Subcutaneous abdominal adipose tissue (tissue), 5 donors: ENCODE data around the gene IDS.

Experiments used
- H3K27ac ChIP-seq: one replicate; pipeline ENCODE4 v1.7.0; 2013; ENCODE audit warnings: low read depth, mild to moderate bottlenecking, inconsistent platforms, low read length, moderate library complexity
- H3K27me3 ChIP-seq, 5 donors: one replicate each; pipeline ENCODE4 v1.7.0; 2013; ENCODE audit warnings: low read length in 5 of 5, inconsistent platforms in 1 of 5; ENCODE audit not compliant: control insufficient read depth in 5 of 5, insufficient read depth in 4 of 5
- H3K36me3 ChIP-seq, 5 donors: one replicate each; pipeline ENCODE4 v1.7.0; 2013; ENCODE audit warnings: low read length in 5 of 5; ENCODE audit not compliant: control insufficient read depth in 5 of 5, insufficient read depth in 5 of 5
- H3K4me1 ChIP-seq, 5 donors: one replicate each; pipeline ENCODE4 v1.7.0; 2013; ENCODE audit warnings: low read length in 5 of 5, mild to moderate bottlenecking in 3 of 5, moderate library complexity in 1 of 5; ENCODE audit not compliant: control insufficient read depth in 5 of 5, insufficient read depth in 5 of 5
- H3K4me3 ChIP-seq, 5 donors: one replicate each; pipeline ENCODE4 v1.7.0; 2013; ENCODE audit warnings: low read length in 5 of 5, low read depth in 1 of 5
- H3K9ac ChIP-seq, 5 donors: one replicate each; pipeline ENCODE4 v1.7.0; 2013; ENCODE audit warnings: low read length in 5 of 5, mild to moderate bottlenecking in 4 of 5, moderate library complexity in 3 of 5
- H3K9me3 ChIP-seq, 5 donors: one replicate each; pipeline ENCODE4 v1.7.0; 2013; ENCODE audit warnings: low read length in 5 of 5; ENCODE audit not compliant: control insufficient read depth in 5 of 5
- donor health status: healthy.
- donor health status: healthy.
- donor health status: healthy.
- donor health status: healthy.
- donor health status: healthy.

IDS gene

DNA sequence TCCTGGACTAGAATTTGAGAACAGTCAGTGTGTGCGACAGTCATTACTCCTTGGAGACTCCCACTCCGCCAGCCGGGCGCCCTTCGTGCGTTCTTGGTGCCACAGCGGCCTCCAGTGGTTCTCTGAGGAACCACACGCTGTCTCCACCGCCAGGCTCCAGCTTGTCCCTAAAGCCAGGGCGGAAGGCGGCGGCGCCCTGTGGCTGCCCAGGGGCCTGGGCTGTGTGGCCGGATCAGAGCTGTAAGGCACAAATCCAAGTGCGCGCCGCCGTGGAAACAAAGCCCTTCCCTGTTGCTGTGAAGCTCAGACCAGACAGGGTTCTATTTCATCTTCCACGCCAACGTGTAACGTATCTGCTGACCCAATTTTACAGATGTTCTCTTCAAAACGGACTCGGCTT lies 34.2 kb downstream of the IDS start:
- H3K27me3 ChIP-seq = peaks cover 0 to 7% (median 5%) of the 10 kb centered on the region in 5 donors
- H3K4me3 ChIP-seq = peak overlapping the region in 1 of 5 donors; percentile 4
- peaks cover 0 to 6% (median 4%) of the 10 kb centered on the region in 5 donors for H3K4me1 ChIP-seq
- H3K9ac ChIP-seq = no peak overlapping the region
- H3K9me3 ChIP-seq = no peaks in the 10 kb centered on the region
- H3K27ac ChIP-seq = no peak overlapping the region
- no peaks in the 10 kb centered on the region for H3K36me3 ChIP-seq

- Histone ChIP-seq H3K9ac (no peak overlapping the region), H3K9me3 (no peaks in the 10 kb centered on the region), H3K36me3 (no peaks in the 10 kb centered on the region), H3K4me3 (no peak overlapping the region), H3K27me3 (peaks cover 0 to 7% (median 5%) of the 10 kb centered on the region in 5 donors), H3K27ac (no peak overlapping the region), H3K4me1 (peaks cover 0 to 6% (median 4%) of the 10 kb centered on the region in 5 donors)
Observed at GRCh38 chrX:149469406-149469805, 35.7 kb downstream of the IDS start.

DNA sequence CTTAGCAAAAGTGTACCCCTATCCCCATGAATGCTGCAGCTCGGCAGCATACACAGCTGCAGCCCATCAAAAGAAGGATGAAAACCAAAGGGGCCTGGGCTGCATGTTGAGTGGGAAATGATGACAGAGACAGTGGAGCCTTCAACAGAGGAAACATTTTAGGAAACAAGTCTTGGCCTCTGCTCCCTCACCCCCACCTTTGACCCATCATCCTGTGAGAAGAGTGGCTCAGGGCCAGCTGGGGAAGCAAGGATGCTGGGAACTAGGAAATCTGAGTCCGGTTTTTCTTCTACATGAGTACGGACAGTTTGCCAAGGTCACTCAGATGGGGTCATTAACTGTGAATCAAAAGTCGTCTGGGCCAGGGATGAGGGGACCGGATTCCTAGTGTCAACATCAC lies 37.2 kb downstream of the IDS start:
- Histone ChIP-seq H3K36me3 (no peaks in the 10 kb centered on the region), H3K9me3 (peaks cover 0 to 2% (median 0%) of the 10 kb centered on the region in 5 donors), H3K4me1 (peaks cover 0 to 6% (median 4%) of the 10 kb centered on the region in 5 donors), H3K9ac (no peak overlapping the region), H3K27ac (no peak overlapping the region), H3K27me3 (peaks cover 0 to 6% (median 4%) of the 10 kb centered on the region in 5 donors), H3K4me3 (no peak overlapping the region)

DNA sequence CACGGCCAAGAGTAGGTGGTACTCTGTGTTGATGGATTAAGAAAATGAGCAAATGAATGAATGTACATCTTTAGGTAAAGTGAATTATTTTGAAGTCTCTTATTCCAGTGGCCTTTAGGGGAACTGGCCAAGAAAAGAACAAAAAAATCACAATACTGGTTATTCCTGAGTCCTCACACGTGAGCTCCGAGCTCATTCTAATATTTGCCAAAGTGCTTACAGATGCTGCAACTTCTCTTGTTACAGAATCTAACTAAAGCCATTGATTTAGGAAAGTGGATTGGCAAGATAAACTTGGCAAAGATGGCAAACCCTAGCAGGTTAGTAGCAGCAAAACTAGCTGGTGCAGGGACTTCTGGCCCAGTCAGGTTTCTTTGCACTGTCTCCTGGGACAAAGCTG lies 37.6 kb downstream of the IDS start:
- H3K9me3 ChIP-seq = peaks cover 0 to 2% (median 0%) of the 10 kb centered on the region in 5 donors
- H3K27me3 ChIP-seq = peaks cover 0 to 6% (median 4%) of the 10 kb centered on the region in 5 donors
- H3K9ac ChIP-seq = no peak overlapping the region
- H3K4me3 ChIP-seq = no peak overlapping the region
- H3K4me1 ChIP-seq = peaks cover 0 to 6% (median 4%) of the 10 kb centered on the region in 5 donors
- no peaks in the 10 kb centered on the region for H3K36me3 ChIP-seq
- H3K27ac ChIP-seq = no peak overlapping the region

DNA sequence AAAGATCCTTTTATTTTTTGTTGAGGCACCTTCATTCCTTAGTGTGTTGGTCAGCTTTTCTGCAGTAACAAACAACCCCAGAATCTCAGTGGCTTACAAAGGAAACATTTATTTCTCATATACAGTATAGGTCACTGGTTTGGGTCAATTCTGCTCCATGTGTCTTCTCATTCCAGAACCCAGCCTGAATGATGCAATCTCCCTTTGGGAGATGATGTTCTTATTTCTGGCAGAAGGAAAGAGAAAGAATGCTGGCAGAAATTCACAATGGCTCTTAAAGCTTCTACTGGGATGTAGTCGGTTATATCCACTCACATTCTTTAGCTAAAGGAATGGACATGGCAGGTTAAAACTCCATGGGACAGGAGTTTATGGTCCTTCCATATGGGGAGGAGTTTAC lies 42.3 kb downstream of the IDS start:
- Histone ChIP-seq H3K9me3 (peaks cover 0 to 2% (median 0%) of the 10 kb centered on the region in 5 donors), H3K4me1 (no peaks in the 10 kb centered on the region), H3K4me3 (no peak overlapping the region), H3K27me3 (peaks cover 0 to 3% (median 0%) of the 10 kb centered on the region in 5 donors), H3K36me3 (no peaks in the 10 kb centered on the region), H3K27ac (no peak overlapping the region), H3K9ac (no peak overlapping the region)

GRCh38 chrX:149461746-149462145 lies 43.4 kb downstream of the IDS start:
- H3K27me3 ChIP-seq = peaks cover 0 to 3% (median 0%) of the 10 kb centered on the region in 5 donors
- H3K9me3 ChIP-seq = peaks cover 0 to 2% (median 0%) of the 10 kb centered on the region in 5 donors
- H3K4me3 ChIP-seq = no peak overlapping the region
- no peak overlapping the region for H3K9ac ChIP-seq
- H3K4me1 ChIP-seq = no peaks in the 10 kb centered on the region
- H3K27ac ChIP-seq = no peak overlapping the region
- no peaks in the 10 kb centered on the region for H3K36me3 ChIP-seq

DNA sequence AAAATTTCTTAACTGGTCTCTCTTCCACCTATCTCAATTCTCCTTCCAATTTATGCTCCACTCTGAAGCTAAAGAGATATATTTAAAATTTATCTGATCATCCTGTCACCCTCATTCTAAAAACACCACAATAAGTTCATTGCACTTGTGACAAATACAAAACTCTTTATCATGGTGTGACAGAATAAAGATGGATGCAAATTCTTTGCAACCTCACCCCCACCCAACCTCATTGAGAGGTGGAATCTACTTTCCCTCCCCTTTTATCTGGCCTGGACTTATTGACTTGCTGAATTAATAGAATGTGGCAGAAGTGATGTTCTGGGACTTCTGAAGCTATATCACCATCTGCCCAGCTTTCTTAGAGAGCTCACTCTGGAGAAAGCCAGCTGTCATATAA lies 46.5 kb downstream of the IDS start:
- Histone ChIP-seq H3K9ac (no peak overlapping the region), H3K4me1 (no peaks in the 10 kb centered on the region), H3K4me3 (no peak overlapping the region), H3K36me3 (no peaks in the 10 kb centered on the region), H3K27ac (no peak overlapping the region), H3K27me3 (peaks cover 0 to 3% (median 0%) of the 10 kb centered on the region in 5 donors), H3K9me3 (no peaks in the 10 kb centered on the region)

DNA sequence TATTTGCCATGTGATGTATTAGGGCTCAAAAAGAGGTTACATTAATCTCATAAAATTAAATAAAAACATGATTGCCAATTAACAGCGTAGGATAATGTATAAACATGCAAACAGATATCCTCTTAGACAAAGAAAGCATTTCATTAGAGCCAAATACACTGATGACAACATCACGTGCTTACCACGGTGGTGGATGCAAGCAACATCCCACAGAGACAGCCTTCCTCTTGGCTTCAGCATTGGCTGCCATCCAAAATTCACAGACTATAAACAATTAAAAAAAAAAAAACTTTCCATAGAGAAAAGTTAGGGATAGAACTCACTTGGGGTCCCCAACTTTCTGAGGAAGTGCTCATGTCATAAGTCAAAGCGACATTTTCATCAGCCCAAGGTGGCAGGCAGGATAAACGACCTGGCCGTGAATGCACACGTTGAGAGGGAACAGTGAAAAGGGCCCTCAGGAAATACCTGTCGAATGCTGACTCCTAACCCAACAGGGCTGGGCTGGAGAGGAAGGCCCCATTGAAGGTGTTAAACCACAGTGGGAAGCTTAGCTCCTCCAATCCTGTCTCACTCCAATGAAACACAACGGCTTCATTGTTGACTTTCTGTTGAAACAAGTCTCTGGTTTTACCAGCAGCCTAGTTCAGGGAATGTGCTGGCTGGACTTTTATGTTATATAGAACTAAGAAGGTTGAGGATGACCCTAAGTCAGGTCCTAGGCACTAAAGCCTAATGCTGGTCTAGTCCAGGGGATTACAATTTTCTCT lies 48.4 kb downstream of the IDS start:
- Histone ChIP-seq H3K27ac (no peak overlapping the region), H3K4me3 (no peak overlapping the region), H3K9me3 (no peaks in the 10 kb centered on the region), H3K27me3 (peaks cover 0 to 3% (median 0%) of the 10 kb centered on the region in 5 donors), H3K36me3 (no peaks in the 10 kb centered on the region), H3K9ac (no peak overlapping the region), H3K4me1 (no peaks in the 10 kb centered on the region)

GRCh38 chrX:149455934-149456333 lies 49.2 kb downstream of the IDS start:
- Histone ChIP-seq H3K27ac (no peak overlapping the region), H3K4me1 (no peaks in the 10 kb centered on the region), H3K9me3 (no peaks in the 10 kb centered on the region), H3K36me3 (no peaks in the 10 kb centered on the region), H3K9ac (no peak overlapping the region), H3K27me3 (peaks cover 0 to 3% (median 0%) of the 10 kb centered on the region in 5 donors), H3K4me3 (no peak overlapping the region)

DNA sequence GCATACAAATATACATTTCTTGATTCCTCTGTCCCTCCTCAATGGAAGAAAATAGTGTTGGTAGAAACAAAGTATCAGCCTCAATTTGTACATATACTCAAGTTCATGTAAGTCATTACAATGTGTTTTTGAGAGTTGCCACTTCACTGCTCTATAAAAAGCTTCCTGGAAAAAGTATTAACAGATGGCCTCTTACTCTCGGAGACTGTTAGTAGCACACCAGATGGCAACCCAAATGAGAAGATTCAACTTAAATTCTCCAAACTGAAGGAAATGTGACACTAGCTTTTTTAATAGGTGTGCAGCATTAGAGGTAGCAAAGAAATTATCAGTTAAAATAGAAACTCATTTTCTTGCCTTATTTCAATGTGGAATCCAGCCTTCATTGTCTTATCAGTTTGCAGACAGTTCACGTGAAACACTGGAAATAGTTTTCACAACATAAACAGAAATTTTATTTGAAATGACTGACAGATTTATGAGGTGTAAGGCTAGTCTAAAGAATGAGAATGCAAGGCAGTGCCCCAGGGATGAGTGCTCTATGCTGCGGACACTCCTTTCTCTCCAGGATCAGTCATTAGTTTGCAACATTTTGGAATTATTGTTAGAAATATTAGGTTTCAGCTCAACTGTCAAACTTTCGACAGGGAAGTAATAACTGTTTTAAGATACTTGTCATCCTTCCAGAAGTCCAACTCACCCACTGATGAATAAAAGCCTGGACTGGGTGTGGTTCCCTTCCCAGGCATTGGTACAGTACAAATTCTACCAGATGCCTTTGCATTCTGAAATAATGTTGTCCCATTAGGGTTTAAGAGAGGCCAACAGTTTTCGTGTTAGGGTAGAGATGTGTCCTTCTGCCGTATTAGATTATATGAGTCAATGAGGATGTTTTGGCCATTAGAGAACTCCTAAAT lies 50.9 kb downstream of the IDS start:
- no peak overlapping the region for H3K9ac ChIP-seq
- no peak overlapping the region for H3K4me3 ChIP-seq
- no peaks in the 10 kb centered on the region for H3K4me1 ChIP-seq
- H3K27ac ChIP-seq = no peak overlapping the region
- H3K9me3 ChIP-seq = no peaks in the 10 kb centered on the region
- no peaks in the 10 kb centered on the region for H3K36me3 ChIP-seq
- peaks cover 0 to 3% (median 0%) of the 10 kb centered on the region in 5 donors for H3K27me3 ChIP-seq
